T-helper 17 cell (primary cell): ENCODE data around the gene TAF5L. TPM values are rescaled to one million over a fixed set of nuclear protein-coding genes. Genes with fewer than 3 reads are reported as not detected.
"Not testable (repeated sequence)": the region's sequence is repeated elsewhere in the genome, so short reads cannot be mapped to it uniquely, and the experiment has no call there.

Experiments
- ATAC-seq: fragments of 150-1000 bp; cut with Tn5 transposase; 2 replicates; pipeline ENCODE4 v1.10.0; 2021; ENCODE audit warnings: mild to moderate bottlenecking, moderate library complexity
- DNase-seq, 3 donors: peaks; one replicate each; pipeline versions ENCODE4 v3.0.0 to v3.0.0-alpha.2; 2020 to 2021
- H3K9me3 ChIP-seq: one replicate; pipeline ENCODE4 v1.7.0; 2013; ENCODE audit warnings: low read length, mild to moderate bottlenecking; ENCODE audit not compliant: control insufficient read depth, poor library complexity, severe bottlenecking
- H3K27ac Mint-ChIP-seq: one replicate; pipeline ENCODE4 v1.8.0; 2022; ENCODE audit warnings: mild to moderate bottlenecking, moderate library complexity, mixed read lengths
- H3K27me3 Mint-ChIP-seq: one replicate; pipeline ENCODE4 v1.8.0; 2022; ENCODE audit warnings: mixed read lengths
- H3K36me3 Mint-ChIP-seq: one replicate; pipeline ENCODE4 v1.8.0; 2022; ENCODE audit warnings: low read depth, mixed read lengths
- H3K4me1 Mint-ChIP-seq: one replicate; pipeline ENCODE4 v1.8.0; 2022; ENCODE audit warnings: mild to moderate bottlenecking, mixed read lengths
- H3K4me3 Mint-ChIP-seq: one replicate; pipeline ENCODE4 v1.8.0; 2022; ENCODE audit warnings: mild to moderate bottlenecking, moderate library complexity, mixed read lengths
- total RNA-seq, 4 donors: library from RNA in 2 of 4; stranded (reverse) in 2 of 4; gene quantifications; one replicate each; pipeline ENCODE4 v1.2.3 and lab custom pipeline; 2022 to 2026

TAF5L gene
- total RNA-seq, 2 donors from 2014 or later = 24.2 to 34.2 TPM

DNA sequence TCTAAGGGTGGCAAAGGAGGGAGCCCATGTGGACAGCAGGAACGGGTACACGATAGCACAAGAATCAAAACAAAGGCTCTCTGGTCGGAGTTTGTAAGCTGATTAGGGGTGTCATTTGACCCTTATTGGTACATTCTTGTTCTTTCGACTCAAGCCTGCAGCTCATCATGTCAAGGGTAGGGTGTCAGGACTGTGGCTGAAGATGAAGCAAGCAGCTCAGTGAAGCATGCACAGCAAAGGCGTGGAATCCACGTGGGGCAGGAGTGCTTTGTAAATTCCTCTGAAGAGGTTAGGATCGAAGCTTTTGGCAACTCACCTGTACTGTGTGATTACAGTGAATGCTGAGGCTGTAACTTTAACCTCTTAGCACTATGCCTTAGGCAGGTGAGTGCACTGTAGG, 62.7 kb downstream of the TAF5L start:
- Mint-ChIP-seq H3K36me3 (peaks cover 2% of the 10 kb centered on the region), H3K27me3 (peaks cover 5% of the 10 kb centered on the region), H3K27ac (no peak overlapping the region), H3K4me3 (no peak overlapping the region), H3K4me1 (peaks cover 7% of the 10 kb centered on the region)
- DNase-seq (no peak), ATAC-seq (no peak)
- H3K9me3 ChIP-seq = no peaks in the 10 kb centered on the region

DNA sequence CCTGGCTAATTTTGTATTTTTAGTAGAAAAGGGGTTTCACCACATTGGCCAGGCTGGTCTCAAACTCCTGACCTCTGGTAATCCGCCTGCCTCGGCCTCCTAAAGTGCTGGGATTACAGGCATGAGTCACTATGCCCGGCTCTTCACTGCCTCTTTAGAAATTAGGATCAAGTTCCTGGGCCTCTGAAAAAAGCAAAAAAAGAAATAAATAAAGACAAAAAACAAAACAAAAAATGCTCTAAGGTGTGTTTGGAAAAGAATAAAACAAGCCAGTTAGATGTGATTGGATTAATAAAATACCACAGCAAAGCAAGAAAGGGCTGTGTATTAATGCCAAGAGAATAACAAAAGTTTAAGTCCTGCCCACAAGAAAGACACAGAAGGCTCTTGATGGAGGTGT, 63.2 kb downstream of the TAF5L start:
- no peak for DNase-seq
- H3K27me3 Mint-ChIP-seq = peaks cover 5% of the 10 kb centered on the region
- peaks cover 8% of the 10 kb centered on the region for H3K4me1 Mint-ChIP-seq
- H3K36me3 Mint-ChIP-seq = peaks cover 2% of the 10 kb centered on the region
- H3K9me3 ChIP-seq = no peaks in the 10 kb centered on the region
- H3K4me3 Mint-ChIP-seq = no peak overlapping the region
- H3K27ac Mint-ChIP-seq = no peak overlapping the region
- no peak for ATAC-seq

DNA sequence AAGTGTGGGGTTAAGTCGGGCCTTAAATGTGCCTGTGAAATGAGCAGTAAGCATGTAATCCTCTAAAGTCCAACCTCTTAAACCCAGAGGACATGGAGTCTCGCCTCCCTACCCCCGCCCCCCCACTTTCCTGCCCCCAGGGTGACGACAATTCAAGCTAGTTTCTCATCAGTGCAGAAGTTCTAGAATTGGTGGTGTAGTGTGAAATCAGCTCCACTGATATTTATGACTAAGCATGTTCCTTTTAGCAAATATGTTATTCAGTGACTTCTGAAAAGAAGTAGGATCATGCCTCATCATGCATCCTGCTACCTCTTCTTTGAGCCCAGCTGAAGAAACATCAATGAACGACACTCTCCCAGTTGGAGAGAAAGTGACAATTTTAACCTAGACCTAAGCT, 64.8 kb downstream of the TAF5L start:
- Mint-ChIP-seq H3K27ac (no peak overlapping the region), H3K4me3 (no peak overlapping the region), H3K27me3 (no peaks in the 10 kb centered on the region), H3K4me1 (peaks cover 20% of the 10 kb centered on the region), H3K36me3 (no peaks in the 10 kb centered on the region)
- ATAC-seq = no peak
- no peak for DNase-seq
- H3K9me3 ChIP-seq = no peaks in the 10 kb centered on the region

DNA sequence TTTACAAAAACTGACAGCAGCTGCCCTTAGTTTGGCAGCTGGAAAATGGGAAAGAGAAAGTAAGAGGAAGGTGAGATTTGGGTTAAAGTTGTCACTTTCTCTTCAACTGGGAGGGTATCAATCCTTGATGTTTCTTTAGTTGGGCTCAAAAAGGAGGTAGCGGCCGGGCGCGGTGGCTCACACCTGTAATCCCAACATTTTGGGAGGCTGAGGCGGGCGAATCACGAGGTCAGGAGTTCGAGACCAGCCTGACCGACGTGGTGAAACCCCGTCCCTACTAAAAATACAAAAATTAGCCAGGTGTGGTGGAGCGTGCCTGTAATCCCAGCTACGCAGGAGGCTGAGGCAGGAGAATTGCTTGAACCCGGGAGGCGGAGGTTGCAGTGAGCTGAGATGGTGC, 65.8 kb downstream of the TAF5L start:
- not testable (repeated sequence) for ATAC-seq, H3K36me3 Mint-ChIP-seq, H3K4me3 Mint-ChIP-seq, H3K9me3 ChIP-seq, H3K27ac Mint-ChIP-seq, DNase-seq, H3K27me3 Mint-ChIP-seq
- peaks cover 25% of the 10 kb centered on the region for H3K4me1 Mint-ChIP-seq

DNA sequence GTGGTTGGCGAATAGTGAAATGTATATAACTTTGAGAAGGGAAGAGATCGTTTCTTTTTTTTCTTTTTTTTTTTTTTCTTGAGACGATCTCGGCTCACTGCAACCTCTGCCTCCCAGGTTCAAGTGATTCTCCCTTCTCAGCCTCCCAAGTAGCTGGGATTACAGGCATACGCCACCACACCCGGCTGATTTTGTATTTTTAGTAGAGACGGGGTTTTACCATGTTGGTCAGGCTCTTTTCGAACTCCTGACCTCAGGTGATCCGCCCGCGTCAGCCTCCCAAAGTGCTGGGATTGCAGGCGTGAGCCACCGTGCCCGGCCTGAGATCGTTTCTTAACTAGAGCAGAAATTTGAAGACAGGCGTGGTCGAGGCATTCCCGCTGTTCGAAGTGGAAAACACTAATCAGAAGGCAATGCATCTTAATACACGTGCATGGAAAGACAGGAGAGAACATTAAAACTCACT, 66.6 kb downstream of the TAF5L start:
- H3K4me3 Mint-ChIP-seq = peak overlapping the region; percentile 95
- DNase-seq, H3K27me3 Mint-ChIP-seq, H3K36me3 Mint-ChIP-seq, H3K9me3 ChIP-seq, ATAC-seq: not testable (repeated sequence)
- peak overlapping the region; percentile 73 for H3K27ac Mint-ChIP-seq
- H3K4me1 Mint-ChIP-seq = peaks cover 30% of the 10 kb centered on the region

DNA sequence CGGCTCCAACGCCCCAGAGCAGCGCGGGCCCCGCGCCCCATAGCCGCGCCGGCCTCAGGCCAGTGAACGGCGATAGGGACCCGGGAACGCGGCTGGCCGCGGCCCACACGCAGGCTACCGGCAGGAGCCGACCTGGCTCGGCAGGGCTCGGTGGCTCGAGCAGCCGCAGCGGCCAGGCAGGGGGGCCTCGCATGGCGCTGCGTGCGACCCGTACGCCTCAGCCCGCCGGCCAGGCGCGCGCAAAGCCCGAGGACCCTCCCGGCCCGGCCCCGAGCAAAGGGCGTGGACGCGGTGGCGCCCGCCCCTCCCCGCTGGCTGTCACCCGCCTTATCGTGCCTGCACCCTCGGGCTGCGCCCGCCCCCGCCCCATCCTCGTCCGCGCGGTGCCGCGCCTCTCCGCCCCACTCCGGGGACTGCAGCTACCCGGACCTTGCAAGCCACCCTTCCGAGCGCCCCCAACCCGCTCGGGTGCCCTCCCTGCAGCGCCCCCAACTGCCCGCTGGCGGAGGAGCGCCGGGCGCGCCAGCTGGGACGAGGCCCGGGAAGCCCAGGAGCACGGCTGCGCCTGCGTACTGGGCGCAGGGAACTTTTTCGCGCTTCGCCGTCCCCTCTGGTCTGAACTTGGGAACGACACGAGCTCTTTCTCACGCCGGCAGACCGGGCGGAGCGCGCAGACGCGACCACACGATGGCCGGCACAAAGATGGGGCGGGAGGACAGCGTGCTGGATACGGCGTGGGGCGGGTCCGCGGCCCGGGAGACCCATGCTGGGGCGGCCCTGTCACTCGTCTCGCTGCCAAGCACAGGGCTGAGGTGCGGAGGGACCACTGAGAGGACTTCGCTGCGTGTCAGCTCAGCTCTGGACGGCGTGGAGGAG, 67.2 kb downstream of the TAF5L start, which contains the start of gene ABCB10:
Gene ABCB10, minus strand, starts transcription at position 248 of the 876 bp plus-strand sequence. Its CDS starts 55 bp downstream, at position 193.
- no peaks in the 10 kb centered on the region for H3K27me3 Mint-ChIP-seq
- no peaks in the 10 kb centered on the region for H3K36me3 Mint-ChIP-seq
- H3K4me3 Mint-ChIP-seq = peak within 1 kb of the TSS; percentile 95
- peak; percentile 85 for ATAC-seq
- H3K9me3 ChIP-seq = no peaks in the 10 kb centered on the region
- H3K27ac Mint-ChIP-seq = peak within 1 kb of the TSS; percentile 84
- H3K4me1 Mint-ChIP-seq = peaks cover 33% of the 10 kb centered on the region
- DNase-seq = peak; percentile 61 to 77 (median 72)

DNA sequence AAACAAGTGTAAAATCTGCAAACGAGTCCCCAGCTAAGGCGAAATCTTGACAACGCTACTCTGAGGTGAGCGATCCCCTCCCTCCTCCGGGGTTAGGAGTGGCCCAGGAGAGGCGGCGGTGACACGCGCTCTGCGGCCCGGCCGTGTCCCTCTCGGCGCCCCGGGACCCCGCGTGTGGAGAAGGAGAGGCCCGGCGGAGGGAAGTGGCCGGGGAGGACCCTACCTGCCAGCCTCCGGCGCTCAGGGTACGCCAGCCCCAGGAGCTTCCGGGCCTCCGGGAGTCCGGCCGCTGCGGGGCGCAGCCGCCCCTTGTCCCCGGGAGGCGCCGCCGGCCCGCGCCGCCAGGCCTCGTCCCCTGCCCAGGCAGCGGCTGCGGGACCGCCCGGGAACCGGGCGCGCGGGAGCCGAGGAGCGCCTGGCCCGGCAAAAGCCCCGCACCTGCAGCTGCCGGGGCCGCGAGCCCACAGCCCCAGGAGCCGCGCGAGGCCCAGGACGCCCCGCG, 68.0 kb downstream of the TAF5L start:
- peak; percentile 15 for ATAC-seq
- Mint-ChIP-seq H3K4me3 (peak overlapping the region; percentile 88), H3K36me3 (no peaks in the 10 kb centered on the region), H3K27ac (peak overlapping the region; percentile 84), H3K4me1 (peaks cover 37% of the 10 kb centered on the region), H3K27me3 (no peaks in the 10 kb centered on the region)
- no peaks in the 10 kb centered on the region for H3K9me3 ChIP-seq
- peak in 2 of 3 donors; percentile 6 to 12 for DNase-seq

DNA sequence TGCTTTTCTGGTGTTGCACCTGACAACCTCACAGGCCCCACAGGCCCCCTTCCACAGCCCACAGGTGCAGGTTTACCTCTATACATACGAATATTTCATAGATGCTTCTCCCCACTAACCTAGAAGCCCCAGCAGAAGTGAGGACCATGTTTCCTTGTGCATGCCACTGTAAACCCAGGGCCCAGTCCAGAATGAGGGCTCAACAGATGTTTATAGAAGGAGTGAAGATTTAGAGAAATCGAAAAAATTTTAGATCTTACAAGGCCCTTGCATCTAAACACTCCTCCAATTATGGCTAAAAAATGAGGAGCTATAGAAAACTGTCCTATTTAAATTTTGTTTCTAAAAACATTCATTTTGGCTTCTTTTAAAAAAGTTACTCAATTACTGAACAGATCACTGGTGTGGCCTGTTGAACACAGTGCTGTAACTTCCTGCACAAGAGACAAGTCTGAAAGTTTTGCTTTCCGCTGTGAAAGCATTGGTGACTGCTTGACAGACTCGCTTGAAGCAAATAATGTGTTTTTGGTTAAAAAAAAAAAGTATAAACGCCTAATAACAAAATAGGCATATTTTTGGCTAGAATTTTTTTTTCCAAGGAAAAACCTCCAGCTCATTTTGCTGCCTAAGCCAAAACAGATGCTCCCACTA, 68.6 kb downstream of the TAF5L start:
- ATAC-seq (no peak), DNase-seq (no peak)
- Mint-ChIP-seq H3K27ac (peak overlapping the region; percentile 84), H3K27me3 (no peaks in the 10 kb centered on the region), H3K4me1 (peaks cover 42% of the 10 kb centered on the region), H3K36me3 (no peaks in the 10 kb centered on the region), H3K4me3 (peak overlapping the region; percentile 88)
- H3K9me3 ChIP-seq = no peaks in the 10 kb centered on the region

DNA sequence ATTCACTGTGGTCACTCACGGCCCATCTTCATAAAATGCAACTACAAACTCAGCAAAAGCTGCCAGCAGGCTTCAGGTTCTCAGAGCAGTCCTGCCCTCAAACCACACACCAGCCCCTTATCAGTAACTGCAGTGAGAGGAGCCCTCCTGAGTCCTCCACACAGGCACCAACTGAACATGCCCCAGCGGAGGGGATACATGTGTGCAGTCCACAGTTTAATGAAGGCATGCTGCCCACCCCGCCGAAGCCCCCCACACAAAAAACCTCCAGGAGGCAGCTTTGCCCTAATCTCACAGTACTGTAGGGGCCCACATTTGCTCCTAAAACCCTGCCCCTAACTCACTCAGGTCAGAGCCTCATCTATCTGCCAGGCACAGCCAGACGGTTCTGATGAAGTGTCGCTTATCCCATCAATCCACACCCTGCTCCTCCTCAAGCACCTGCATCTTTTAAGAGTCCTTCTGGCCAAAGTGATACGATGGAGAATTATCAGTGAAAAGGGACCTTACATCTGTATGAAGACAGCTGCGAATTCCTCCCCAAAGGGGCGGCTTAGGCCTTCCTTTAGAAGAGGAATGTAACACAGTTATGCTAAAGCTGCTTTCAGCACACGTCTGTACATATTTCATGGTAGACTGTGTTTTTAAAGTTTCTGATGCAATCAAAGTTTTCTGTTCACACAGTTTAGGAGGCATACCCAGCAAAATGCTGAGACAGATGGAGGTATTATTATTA, 70.9 kb downstream of the TAF5L start:
- Mint-ChIP-seq H3K4me3 (no peak overlapping the region), H3K27ac (no peak overlapping the region)

DNA sequence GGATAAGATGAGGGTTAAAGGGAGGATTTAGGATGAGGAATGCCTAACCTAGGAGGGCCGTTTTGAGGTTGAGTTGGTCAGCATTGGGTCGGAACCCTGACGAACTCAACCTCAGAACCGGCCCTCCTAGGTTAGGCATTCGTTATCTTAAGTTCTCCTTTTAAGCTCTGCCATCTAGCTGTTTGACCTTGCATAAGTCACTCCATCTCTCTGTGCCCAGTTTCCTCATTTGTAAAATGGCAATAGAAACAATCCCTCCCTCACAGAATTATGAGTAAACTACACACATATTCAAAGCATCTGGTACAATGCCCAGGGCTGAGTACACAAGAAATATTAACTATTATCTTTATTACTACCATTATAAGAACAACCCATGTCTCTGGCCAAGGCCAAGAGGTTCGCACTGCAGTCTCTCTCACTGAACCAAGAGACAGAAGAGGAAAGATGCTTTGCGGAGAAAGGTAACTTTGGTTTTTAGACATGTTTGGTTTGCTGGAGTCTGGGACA, 72.2 kb downstream of the TAF5L start:
- no peaks in the 10 kb centered on the region for H3K9me3 ChIP-seq
- no peaks in the 10 kb centered on the region for H3K27me3 Mint-ChIP-seq
- H3K4me3 Mint-ChIP-seq = no peak overlapping the region
- H3K4me1 Mint-ChIP-seq = peaks cover 44% of the 10 kb centered on the region
- DNase-seq (no peak), ATAC-seq (no peak)
- no peaks in the 10 kb centered on the region for H3K36me3 Mint-ChIP-seq
- peak overlapping the region; percentile 53 for H3K27ac Mint-ChIP-seq

More for the DNA sequence above, 70.9 kb downstream of the TAF5L start:
- Mint-ChIP-seq H3K27me3 (no peaks in the 10 kb centered on the region), H3K36me3 (no peaks in the 10 kb centered on the region), H3K4me1 (peaks cover 51% of the 10 kb centered on the region)
- no peak for ATAC-seq
- DNase-seq = no peak
- H3K9me3 ChIP-seq = no peaks in the 10 kb centered on the region

DNA sequence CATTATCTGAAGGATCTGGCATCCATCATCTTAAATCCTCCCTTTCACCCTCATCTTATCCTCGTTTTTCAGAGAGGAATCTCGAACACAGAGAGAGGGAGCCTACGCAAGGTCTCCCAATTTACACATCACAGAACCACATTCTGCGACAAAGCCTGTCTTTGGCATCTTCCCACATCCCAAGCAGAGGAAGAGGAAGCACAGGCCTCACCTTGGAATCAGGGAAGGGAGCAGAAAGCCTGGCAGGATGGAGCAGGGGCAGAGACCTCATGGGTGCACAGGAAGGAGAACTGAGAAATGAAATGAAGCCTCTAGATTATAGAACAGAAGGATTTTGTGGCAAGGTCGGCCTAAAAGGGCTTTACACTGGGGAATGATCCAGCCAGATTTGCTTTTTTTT, 73.2 kb downstream of the TAF5L start:
- Mint-ChIP-seq H3K27me3 (no peaks in the 10 kb centered on the region), H3K36me3 (no peaks in the 10 kb centered on the region), H3K4me1 (peaks cover 43% of the 10 kb centered on the region), H3K4me3 (peak overlapping the region; percentile 5), H3K27ac (peak overlapping the region; percentile 24)
- DNase-seq (no peak), ATAC-seq (no peak)
- H3K9me3 ChIP-seq = no peaks in the 10 kb centered on the region

DNA sequence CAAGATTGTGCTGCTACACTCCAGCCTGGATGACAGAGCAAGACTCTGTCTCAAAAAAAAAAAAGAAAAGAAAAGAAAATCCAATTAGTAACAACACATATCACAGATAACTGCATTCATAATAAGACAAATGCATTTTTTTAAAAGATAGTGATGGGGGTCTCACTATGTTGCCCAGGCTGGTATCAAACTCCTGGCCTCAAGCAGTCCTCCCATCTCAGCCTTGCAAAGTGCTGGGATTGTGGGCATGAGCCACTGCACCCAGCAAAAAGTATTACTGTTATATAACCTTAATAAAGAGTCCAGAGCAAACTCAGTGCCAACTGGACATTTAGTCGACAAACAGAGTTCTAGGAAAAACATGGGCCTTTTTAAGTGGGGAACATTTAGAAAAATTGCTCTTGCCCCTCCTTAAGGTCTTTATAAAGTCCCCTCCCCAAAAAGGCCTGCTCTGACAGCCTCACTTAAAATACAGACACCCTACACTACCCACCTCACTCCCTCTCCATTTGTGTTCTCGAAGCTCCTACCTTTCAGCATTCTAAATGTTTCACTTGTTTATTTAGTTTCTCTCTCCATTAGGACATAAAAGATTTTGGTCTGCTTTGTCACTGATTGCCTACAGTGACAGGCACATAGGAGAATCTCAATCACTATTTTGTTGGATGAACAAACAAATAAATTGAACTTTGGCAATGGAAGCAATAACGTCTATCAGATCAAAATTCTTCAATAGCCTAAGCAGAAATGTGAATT, 74.9 kb downstream of the TAF5L start:
- H3K9me3 ChIP-seq = no peaks in the 10 kb centered on the region
- Mint-ChIP-seq H3K4me3 (no peak overlapping the region), H3K27ac (peak overlapping the region; percentile 39), H3K36me3 (no peaks in the 10 kb centered on the region), H3K27me3 (no peaks in the 10 kb centered on the region), H3K4me1 (peaks cover 29% of the 10 kb centered on the region)
- DNase-seq = no peak
- ATAC-seq = no peak
